KMS-11 (cell line): ENCODE measurements around the gene ORC3.

Source experiments
- H2AFZ ChIP-seq: fragments of 200-600 bp; sonication (generic); 2 replicates; pipeline ENCODE4 v1.6.1; 2016; ENCODE audit warnings: antibody characterized with exemption, mixed run types, low read depth
- H3K27ac ChIP-seq: fragments of 200-600 bp; sonication (generic); 2 replicates; pipeline ENCODE4 v1.6.1; 2016; ENCODE audit warnings: mild to moderate bottlenecking, mixed run types
- H3K27me3 ChIP-seq: fragments of 200-600 bp; sonication (generic); 2 replicates; pipeline ENCODE4 v1.6.1; 2017; ENCODE audit warnings: mild to moderate bottlenecking, low read depth, mixed run types, moderate library complexity; ENCODE audit not compliant: insufficient read depth
- H3K36me3 ChIP-seq: fragments of 200-600 bp; sonication (generic); 2 replicates; pipeline ENCODE4 v1.6.1; 2017; ENCODE audit warnings: mild to moderate bottlenecking, mixed run types; ENCODE audit not compliant: insufficient read depth
- H3K4me1 ChIP-seq: fragments of 200-600 bp; sonication (generic); 2 replicates; pipeline ENCODE4 v1.6.1; 2016; ENCODE audit warnings: mild to moderate bottlenecking, low read depth, mixed run types; ENCODE audit not compliant: poor library complexity, severe bottlenecking
- H3K4me2 ChIP-seq: fragments of 200-600 bp; sonication (generic); 2 replicates; pipeline ENCODE4 v1.7.0; 2016; ENCODE audit warnings: mild to moderate bottlenecking, mixed run types
- H3K4me3 ChIP-seq: fragments of 200-600 bp; sonication (generic); IDR thresholded peaks from 2 replicates; pipeline ENCODE4 v1.6.1; 2017; ENCODE audit warnings: low read depth, low read length, mixed read lengths; ENCODE audit not compliant: insufficient read depth
- H3K79me2 ChIP-seq: fragments of 200-600 bp; sonication (generic); 2 replicates; pipeline ENCODE4 v1.6.1; 2016; ENCODE audit warnings: low read depth, mixed run types; ENCODE audit not compliant: insufficient read depth
- H3K9ac ChIP-seq: fragments of 200-600 bp; sonication (generic); 2 replicates; pipeline ENCODE4 v1.6.1; 2016; ENCODE audit warnings: mild to moderate bottlenecking, mixed run types
- H4K20me1 ChIP-seq: fragments of 200-600 bp; sonication (generic); 2 replicates; pipeline ENCODE4 v1.6.1; 2016; ENCODE audit warnings: mild to moderate bottlenecking, mixed run types; ENCODE audit not compliant: insufficient read depth
- CTCF ChIP-seq: fragments of 200-600 bp; sonication (generic); conservative IDR thresholded peaks from 2 replicates; pipeline ENCODE4 v1.6.1; 2017; ENCODE audit warnings: low read depth, mild to moderate bottlenecking, antibody characterized with exemption, low read length, moderate library complexity, mixed read lengths

ORC3 gene

GRCh38 chr6:87630746-87631145 is 40.8 kb downstream of the ORC3 start:
- no peak for TF ChIP-seq CTCF

GRCh38 chr6:87633851-87634250 is 43.9 kb downstream of the ORC3 start:
- Histone ChIP-seq H4K20me1 (no peaks in the 10 kb centered on the region), H2AFZ (no peak overlapping the region), H3K4me2 (no peak overlapping the region), H3K9ac (no peak overlapping the region), H3K27me3 (no peaks in the 10 kb centered on the region), H3K79me2 (no peaks in the 10 kb centered on the region), H3K36me3 (no peaks in the 10 kb centered on the region), H3K27ac (no peak overlapping the region), H3K4me1 (peaks cover 58% of the 10 kb centered on the region), H3K4me3 (no peak overlapping the region)
- no peak for TF ChIP-seq CTCF

More at GRCh38 chr6:87630746-87631145, 40.8 kb downstream of the ORC3 start:
- H3K4me2 ChIP-seq = no peak overlapping the region
- H3K27me3 ChIP-seq = no peaks in the 10 kb centered on the region
- H4K20me1 ChIP-seq = no peaks in the 10 kb centered on the region
- H3K27ac ChIP-seq = no peak overlapping the region
- no peak overlapping the region for H3K9ac ChIP-seq
- no peak overlapping the region for H2AFZ ChIP-seq
- H3K4me1 ChIP-seq = peaks cover 40% of the 10 kb centered on the region
- no peaks in the 10 kb centered on the region for H3K36me3 ChIP-seq
- no peak overlapping the region for H3K4me3 ChIP-seq
- no peaks in the 10 kb centered on the region for H3K79me2 ChIP-seq

- Histone ChIP-seq H4K20me1 (no peaks in the 10 kb centered on the region), H3K4me2 (peak overlapping the region; percentile 31), H3K79me2 (no peaks in the 10 kb centered on the region), H3K27me3 (no peaks in the 10 kb centered on the region), H3K4me3 (no peak overlapping the region), H3K27ac (no peak overlapping the region), H3K36me3 (no peaks in the 10 kb centered on the region), H2AFZ (no peak overlapping the region), H3K9ac (no peak overlapping the region), H3K4me1 (peaks cover 36% of the 10 kb centered on the region)
- no peak for TF ChIP-seq CTCF
Observed at GRCh38 chr6:87636315-87636714, 46.4 kb downstream of the ORC3 start.

GRCh38 chr6:87637106-87637505 is 47.2 kb downstream of the ORC3 start:
- H3K79me2 ChIP-seq = no peaks in the 10 kb centered on the region
- H3K4me3 ChIP-seq = no peak overlapping the region
- H3K4me2 ChIP-seq = no peak overlapping the region
- no peak for TF ChIP-seq CTCF
- peaks cover 36% of the 10 kb centered on the region for H3K4me1 ChIP-seq
- H3K27ac ChIP-seq = no peak overlapping the region
- H3K36me3 ChIP-seq = no peaks in the 10 kb centered on the region
- H2AFZ ChIP-seq = no peak overlapping the region
- no peak overlapping the region for H3K9ac ChIP-seq
- H3K27me3 ChIP-seq = no peaks in the 10 kb centered on the region
- no peaks in the 10 kb centered on the region for H4K20me1 ChIP-seq
